ENCODE measurements around the gene MTG1.

DNA sequence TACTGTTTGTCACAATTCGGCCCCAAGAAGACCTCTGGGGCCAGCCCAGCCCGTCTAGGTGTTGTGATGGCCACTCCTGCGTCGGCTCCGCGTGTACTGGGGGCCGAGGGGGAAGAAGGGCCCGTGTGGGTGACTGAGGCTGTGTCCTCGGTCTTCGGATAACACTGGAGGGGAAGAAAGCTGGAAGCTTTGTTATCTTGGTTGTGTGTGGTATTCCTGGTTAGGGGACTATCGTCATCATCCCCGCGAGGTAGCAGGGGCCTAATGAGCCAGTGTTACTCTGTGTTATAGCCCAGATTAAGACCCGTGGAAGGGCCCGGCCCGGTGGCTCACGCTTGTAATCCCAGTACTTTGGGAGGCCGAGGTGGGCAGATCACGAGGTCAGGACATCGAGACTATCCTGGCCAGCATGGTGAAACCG, 854 bp downstream of the MTG1 start:
- TF ChIP-seq, protein P1, sequence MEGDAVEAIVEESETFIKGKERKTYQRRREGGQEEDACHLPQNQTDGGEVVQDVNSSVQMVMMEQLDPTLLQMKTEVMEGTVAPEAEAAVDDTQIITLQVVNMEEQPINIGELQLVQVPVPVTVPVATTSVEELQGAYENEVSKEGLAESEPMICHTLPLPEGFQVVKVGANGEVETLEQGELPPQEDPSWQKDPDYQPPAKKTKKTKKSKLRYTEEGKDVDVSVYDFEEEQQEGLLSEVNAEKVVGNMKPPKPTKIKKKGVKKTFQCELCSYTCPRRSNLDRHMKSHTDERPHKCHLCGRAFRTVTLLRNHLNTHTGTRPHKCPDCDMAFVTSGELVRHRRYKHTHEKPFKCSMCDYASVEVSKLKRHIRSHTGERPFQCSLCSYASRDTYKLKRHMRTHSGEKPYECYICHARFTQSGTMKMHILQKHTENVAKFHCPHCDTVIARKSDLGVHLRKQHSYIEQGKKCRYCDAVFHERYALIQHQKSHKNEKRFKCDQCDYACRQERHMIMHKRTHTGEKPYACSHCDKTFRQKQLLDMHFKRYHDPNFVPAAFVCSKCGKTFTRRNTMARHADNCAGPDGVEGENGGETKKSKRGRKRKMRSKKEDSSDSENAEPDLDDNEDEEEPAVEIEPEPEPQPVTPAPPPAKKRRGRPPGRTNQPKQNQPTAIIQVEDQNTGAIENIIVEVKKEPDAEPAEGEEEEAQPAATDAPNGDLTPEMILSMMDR (conservative IDR thresholded peaks at IDR 0.05; ENCODE audit: low read depth, low read length) = no peak
- TF ChIP-seq EZH2 (IDR thresholded peaks at IDR 0.05; ENCODE audit: borderline replicate concordance, low read depth, low read length, poor library complexity, severe bottlenecking) = no peak
